Common myeloid progenitor, CD34-positive (primary cell): ENCODE results near the gene TRIM63.
"Not testable (repeated sequence)": the region's sequence is repeated elsewhere in the genome, so short reads cannot be mapped to it uniquely, and the experiment has no call there.

ENCODE experiments used
- CTCF ChIA-PET: fragments of 350-600 bp; sonication (Branson Sonifier 250); formaldehyde crosslinking; loops from one replicate; lab custom pipeline; 2021; ENCODE audit warnings: antibody characterized with exemption; lab: Charles Lee
- POLR2A ChIA-PET: fragments of 350-600 bp; sonication (Branson Sonifier 250); formaldehyde crosslinking; loops from one replicate; lab custom pipeline; 2021; ENCODE audit warnings: antibody characterized with exemption; lab: Charles Lee
- DNase-seq, 3 donors: peaks; one replicate each; pipeline versions ENCODE4 v3.0.0 to v3.0.0-alpha.2; 2013
- H3K27ac ChIP-seq, 2 experiments: 1 replicate in 1 of 2; 2 replicates in 1 of 2; pipeline ENCODE4 v1.7.0; 2013; ENCODE audit warnings: inconsistent platforms in 2 of 2, low read length in 2 of 2, mild to moderate bottlenecking in 2 of 2, low read depth in 1 of 2, moderate library complexity in 1 of 2; ENCODE audit not compliant: severe bottlenecking in 2 of 2, insufficient read depth in 1 of 2, poor library complexity in 1 of 2
- H3K27me3 ChIP-seq, 5 experiments: replicated peaks in 2 of 5; 1 replicate in 3 of 5; 2 replicates in 2 of 5; pipeline versions ENCODE4 v1.6.1 to v1.7.0; 2013; ENCODE audit warnings: low read length in 4 of 5, mild to moderate bottlenecking in 2 of 5, moderate library complexity in 2 of 5, inconsistent platforms in 1 of 5; ENCODE audit not compliant: insufficient read depth in 5 of 5, control insufficient read depth in 4 of 5
- H3K36me3 ChIP-seq, 4 experiments: 1 replicate in 2 of 4; 2 replicates in 2 of 4; pipeline versions ENCODE4 v1.6.1 to v1.7.0; 2013; ENCODE audit warnings: low read length in 3 of 4, control low read depth in 1 of 4, mild to moderate bottlenecking in 1 of 4; ENCODE audit not compliant: control insufficient read depth in 4 of 4, insufficient read depth in 4 of 4
- H3K4me1 ChIP-seq, 4 experiments: 1 replicate in 3 of 4; 2 replicates in 1 of 4; pipeline versions ENCODE4 v1.6.1 to v1.7.1; 2013; ENCODE audit warnings: low read length in 3 of 4, mild to moderate bottlenecking in 3 of 4, control low read depth in 1 of 4, inconsistent platforms in 1 of 4, moderate library complexity in 1 of 4; ENCODE audit not compliant: control insufficient read depth in 4 of 4, insufficient read depth in 4 of 4; ENCODE audit errors: control extremely low read depth in 1 of 4
- H3K4me3 ChIP-seq, 7 experiments: 1 replicate in 4 of 7; 2 replicates in 3 of 7; pipeline versions ENCODE4 v1.5.1 to v1.7.0; 2013; ENCODE audit warnings: mild to moderate bottlenecking in 7 of 7, low read length in 6 of 7, moderate library complexity in 6 of 7, inconsistent platforms in 2 of 7, low read depth in 2 of 7, control low read depth in 1 of 7; ENCODE audit not compliant: insufficient read depth in 4 of 7, control insufficient read depth in 1 of 7; ENCODE audit errors: extremely low read depth in 1 of 7
- H3K9me3 ChIP-seq, 5 experiments: 1 replicate in 4 of 5; 2 replicates in 1 of 5; pipeline versions ENCODE4 v1.6.1 to v1.7.1; 2013; ENCODE audit warnings: low read length in 4 of 5, mild to moderate bottlenecking in 2 of 5, inconsistent platforms in 1 of 5, low read depth in 1 of 5, moderate library complexity in 1 of 5; ENCODE audit not compliant: control insufficient read depth in 4 of 5, insufficient read depth in 2 of 5; ENCODE audit errors: control extremely low read depth in 1 of 5
- WGBS: methylation state at CpG from one replicate; pipeline ENCODE4 v1.1.5; 2013; ENCODE audit not compliant: insufficient coverage; 5-methylcytosine and 5-hydroxymethylcytosine counted together

TRIM63 gene

GRCh38 chr1:26109229-26110164, 42.1 kb upstream of the TRIM63 start:
- POLR2A ChIA-PET: no interaction called here
- no peaks in the 10 kb centered on the region for H3K27me3 ChIP-seq
- peak overlapping the region in 1 of 7 experiments; percentile 99 for H3K4me3 ChIP-seq
- H3K9me3 ChIP-seq: no peaks in the 10 kb centered on the region
- no peak for DNase-seq
- 100% methylated on average over 1 of the region's 5 CpGs for WGBS
- H3K4me1 ChIP-seq: peaks cover 8 to 24% (median 20%) of the 10 kb centered on the region in 4 experiments
- H3K27ac ChIP-seq: no peak overlapping the region
- CTCF ChIA-PET: interaction anchor here (0.7 to 14.4 kb wide), 9 partner anchors 8 to 88 kb away, joined by 3 to 188 read pairs (median 4); no protein-coding TSS in a partner anchor
- peaks cover 5 to 7% (median 6%) of the 10 kb centered on the region in 4 experiments for H3K36me3 ChIP-seq

GRCh38 chr1:26105226-26105548, 37.8 kb upstream of the TRIM63 start:
- H3K27me3 ChIP-seq, H3K27ac ChIP-seq, DNase-seq, H3K36me3 ChIP-seq, H3K9me3 ChIP-seq, H3K4me1 ChIP-seq, H3K4me3 ChIP-seq: not testable (repeated sequence)
- POLR2A ChIA-PET: interaction anchor here (1.0 kb wide), 1 partner anchor 39 kb away, joined by 4 read pairs; no protein-coding TSS in a partner anchor
- CTCF ChIA-PET: interaction anchor here (0.7 to 14.4 kb wide), 5 partner anchors 34 to 65 kb away, joined by 3 to 188 read pairs (median 4); partner anchors contain the start of gene ZNF593
- 78% methylated on average over 3 of the region's 5 CpGs for WGBS

GRCh38 chr1:26102526-26102925, 35.1 kb upstream of the TRIM63 start:
- peaks cover 0 to 6% (median 0%) of the 10 kb centered on the region in 4 experiments for H3K4me1 ChIP-seq
- no peak overlapping the region for H3K4me3 ChIP-seq
- H3K36me3 ChIP-seq: no peaks in the 10 kb centered on the region
- POLR2A ChIA-PET: interaction anchor here (0.5 kb wide), 1 partner anchor 21 kb away, joined by 3 read pairs; no protein-coding TSS in a partner anchor
- CTCF ChIA-PET: interaction anchor here (1.2 to 14.4 kb wide), 16 partner anchors 17 to 86 kb away, joined by 3 to 188 read pairs (median 4); partner anchors contain the start of gene ZNF593
- 80% methylated on average over 1 of the region's 2 CpGs for WGBS
- peaks cover 0 to 5% (median 3%) of the 10 kb centered on the region in 5 experiments for H3K27me3 ChIP-seq
- no peak for DNase-seq
- H3K27ac ChIP-seq: no peak overlapping the region
- H3K9me3 ChIP-seq: no peaks in the 10 kb centered on the region

GRCh38 chr1:26102119-26102518, 34.7 kb upstream of the TRIM63 start:
- no peak for DNase-seq
- peaks cover 0 to 6% (median 0%) of the 10 kb centered on the region in 4 experiments for H3K4me1 ChIP-seq
- WGBS: 90% methylated on average over 3 of the region's 3 CpGs
- POLR2A ChIA-PET: interaction anchor here (0.5 to 0.7 kb wide), 2 partner anchors 22 to 24 kb away, joined by 3 read pairs; no protein-coding TSS in a partner anchor
- CTCF ChIA-PET: interaction anchor here (1.3 to 14.4 kb wide), 8 partner anchors 17 to 87 kb away, joined by 4 to 188 read pairs (median 8); partner anchors contain the start of gene ZNF593
- H3K27me3 ChIP-seq: peaks cover 0 to 5% (median 3%) of the 10 kb centered on the region in 5 experiments
- no peaks in the 10 kb centered on the region for H3K36me3 ChIP-seq
- H3K4me3 ChIP-seq: no peak overlapping the region
- H3K27ac ChIP-seq: no peak overlapping the region
- no peaks in the 10 kb centered on the region for H3K9me3 ChIP-seq

- H3K4me1 ChIP-seq, DNase-seq, H3K36me3 ChIP-seq, H3K4me3 ChIP-seq, H3K27ac ChIP-seq, H3K9me3 ChIP-seq, H3K27me3 ChIP-seq, POLR2A ChIA-PET: not testable (repeated sequence)
- CTCF ChIA-PET: interaction anchor here (1.2 to 14.4 kb wide), 2 partner anchors 9 to 47 kb away, joined by 3 to 188 read pairs; no protein-coding TSS in a partner anchor
- 95% methylated on average over 5 of the region's 10 CpGs for WGBS
These were observed 32.8 kb upstream of the TRIM63 start for GRCh38 chr1:26100204-26100603.

- CTCF ChIA-PET: interaction anchor here (1.2 to 14.4 kb wide), 3 partner anchors 10 to 47 kb away, joined by 3 to 188 read pairs (median 3); no protein-coding TSS in a partner anchor
These were observed 32.4 kb upstream of the TRIM63 start for GRCh38 chr1:26099780-26100179.

More at GRCh38 chr1:26099780-26100179, 32.4 kb upstream of the TRIM63 start:
- no peaks in the 10 kb centered on the region for H3K36me3 ChIP-seq
- H3K9me3 ChIP-seq: no peaks in the 10 kb centered on the region
- POLR2A ChIA-PET: no interaction called here
- no peak for DNase-seq
- no peak overlapping the region for H3K4me3 ChIP-seq
- no peak overlapping the region for H3K27ac ChIP-seq
- WGBS: no CpG with 5 or more reads among the region's 3 CpGs
- peaks cover 0 to 6% (median 0%) of the 10 kb centered on the region in 4 experiments for H3K4me1 ChIP-seq
- peaks cover 0 to 5% (median 3%) of the 10 kb centered on the region in 5 experiments for H3K27me3 ChIP-seq
